ENCODE measurements around the gene COL26A1. TPM values are rescaled to one million over a fixed set of nuclear protein-coding genes. Genes with fewer than 3 reads are reported as not detected.

COL26A1 gene
- total RNA-seq, 2 experiments from 2014 or later, result not detected

DNA sequence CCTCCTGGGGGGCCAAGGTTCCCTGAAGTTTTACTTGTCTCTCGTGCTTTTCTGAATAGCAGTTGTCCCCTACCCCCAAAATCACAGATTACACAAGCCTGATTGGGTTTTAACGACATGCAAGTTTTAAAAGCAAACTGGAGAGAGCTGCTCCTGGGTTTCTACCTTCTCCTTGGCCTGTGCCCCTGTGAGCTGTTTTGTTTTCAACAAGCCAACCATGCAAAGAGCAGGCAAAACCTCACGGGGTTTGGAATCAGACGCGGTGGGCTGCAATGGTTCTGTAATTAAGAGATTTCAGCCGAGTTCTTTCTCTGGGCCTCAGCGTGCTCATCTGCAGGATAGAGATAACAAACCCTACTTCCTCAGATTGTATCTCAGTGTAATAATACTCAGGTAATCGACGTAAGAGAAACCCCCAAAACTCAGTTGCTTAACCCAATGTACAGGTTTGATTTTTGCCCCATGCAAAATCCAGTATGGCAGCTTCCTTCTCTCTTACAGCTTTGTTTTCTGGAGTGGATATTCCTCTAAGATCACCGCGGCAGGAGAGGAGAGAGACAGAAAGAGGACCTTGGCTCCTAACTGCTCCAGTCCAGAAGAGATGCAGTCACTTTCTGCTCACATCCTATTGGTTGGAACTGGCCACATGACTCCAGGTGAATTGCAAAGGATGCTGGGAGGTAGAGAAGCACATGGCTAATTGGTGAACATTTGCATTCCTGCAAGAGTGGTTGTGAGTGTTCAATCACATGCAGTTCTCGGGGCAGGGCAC is 224.4 kb downstream of the COL26A1 start:
- TF ChIP-seq, protein P1, sequence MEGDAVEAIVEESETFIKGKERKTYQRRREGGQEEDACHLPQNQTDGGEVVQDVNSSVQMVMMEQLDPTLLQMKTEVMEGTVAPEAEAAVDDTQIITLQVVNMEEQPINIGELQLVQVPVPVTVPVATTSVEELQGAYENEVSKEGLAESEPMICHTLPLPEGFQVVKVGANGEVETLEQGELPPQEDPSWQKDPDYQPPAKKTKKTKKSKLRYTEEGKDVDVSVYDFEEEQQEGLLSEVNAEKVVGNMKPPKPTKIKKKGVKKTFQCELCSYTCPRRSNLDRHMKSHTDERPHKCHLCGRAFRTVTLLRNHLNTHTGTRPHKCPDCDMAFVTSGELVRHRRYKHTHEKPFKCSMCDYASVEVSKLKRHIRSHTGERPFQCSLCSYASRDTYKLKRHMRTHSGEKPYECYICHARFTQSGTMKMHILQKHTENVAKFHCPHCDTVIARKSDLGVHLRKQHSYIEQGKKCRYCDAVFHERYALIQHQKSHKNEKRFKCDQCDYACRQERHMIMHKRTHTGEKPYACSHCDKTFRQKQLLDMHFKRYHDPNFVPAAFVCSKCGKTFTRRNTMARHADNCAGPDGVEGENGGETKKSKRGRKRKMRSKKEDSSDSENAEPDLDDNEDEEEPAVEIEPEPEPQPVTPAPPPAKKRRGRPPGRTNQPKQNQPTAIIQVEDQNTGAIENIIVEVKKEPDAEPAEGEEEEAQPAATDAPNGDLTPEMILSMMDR (IDR thresholded peaks at IDR 0.05), result no peak
- ChIA-PET CTCF (no interaction called here), POLR2A (no interaction called here)
- H3K27ac ChIP-seq (ENCODE audit: low read depth in 1 of 2, low read length in 2 of 2), result no peak overlapping the region
- no peaks in the 10 kb centered on the region for H3K4me1 Mint-ChIP-seq (ENCODE audit: low read depth)
- no peak overlapping the region for H3K4me3 Mint-ChIP-seq
- intact Hi-C loops (cut with DNase I, micrococcal nuclease), result no loop called here
- peaks cover 9% of the 10 kb centered on the region for H3K27me3 Mint-ChIP-seq
- DNase-seq (no peak), ATAC-seq (ENCODE audit: poor library complexity) (no peak)
- H3K4me3 ChIP-seq (ENCODE audit: low read length), result no peak overlapping the region
- no peaks in the 10 kb centered on the region for H3K36me3 ChIP-seq (ENCODE audit: insufficient read depth, low read length)
- H3K27ac Mint-ChIP-seq, result no peak overlapping the region
- H3K9me3 ChIP-seq (ENCODE audit: control insufficient read depth in 1 of 2, insufficient read depth in 1 of 2, low read length in 2 of 2), result no peaks in the 10 kb centered on the region
- no peaks in the 10 kb centered on the region for H3K36me3 Mint-ChIP-seq (ENCODE audit: low read depth)
- no peaks in the 10 kb centered on the region for H3K4me1 ChIP-seq (ENCODE audit: insufficient read depth, low read length)
- H3K9me3 Mint-ChIP-seq, result no peaks in the 10 kb centered on the region
- no peaks in the 10 kb centered on the region for H3K27me3 ChIP-seq (ENCODE audit: control insufficient read depth in 1 of 2, insufficient read depth in 2 of 2, low read length in 2 of 2)

- Histone ChIP-seq H3K36me3 (ENCODE audit: insufficient read depth, low read length) (no peaks in the 10 kb centered on the region), H3K27me3 (ENCODE audit: control insufficient read depth in 1 of 2, insufficient read depth in 2 of 2, low read length in 2 of 2) (no peaks in the 10 kb centered on the region), H3K4me3 (ENCODE audit: low read length) (no peak overlapping the region), H3K9me3 (ENCODE audit: control insufficient read depth in 1 of 2, insufficient read depth in 1 of 2, low read length in 2 of 2) (no peaks in the 10 kb centered on the region), H3K4me1 (ENCODE audit: insufficient read depth, low read length) (no peaks in the 10 kb centered on the region), H3K27ac (ENCODE audit: low read depth in 1 of 2, low read length in 2 of 2) (no peak overlapping the region)
- intact Hi-C loops (cut with DNase I, micrococcal nuclease), result no loop called here
- no peaks in the 10 kb centered on the region for H3K4me1 Mint-ChIP-seq (ENCODE audit: low read depth)
- ChIA-PET POLR2A (no interaction called here), CTCF (no interaction called here)
- TF ChIP-seq, protein P1 (IDR thresholded peaks at IDR 0.05), result no peak
- H3K4me3 Mint-ChIP-seq, result no peak overlapping the region
- no peak for DNase-seq
- no peaks in the 10 kb centered on the region for H3K36me3 Mint-ChIP-seq (ENCODE audit: low read depth)
- no peak overlapping the region for H3K27ac Mint-ChIP-seq
- peaks cover 2% of the 10 kb centered on the region for H3K27me3 Mint-ChIP-seq
- ATAC-seq (ENCODE audit: poor library complexity), result no peak
- H3K9me3 Mint-ChIP-seq, result no peaks in the 10 kb centered on the region
Measured at GRCh38 chr7:101588131-101588935, 225.7 kb downstream of the COL26A1 start.

- H3K27me3 ChIP-seq (ENCODE audit: control insufficient read depth in 1 of 2, insufficient read depth in 2 of 2, low read length in 2 of 2), result no peaks in the 10 kb centered on the region
- no peak overlapping the region for H3K4me3 Mint-ChIP-seq
- no peak overlapping the region for H3K27ac Mint-ChIP-seq
- intact Hi-C loops (cut with DNase I, micrococcal nuclease), result no loop called here
- TF ChIP-seq, protein P1 (IDR thresholded peaks at IDR 0.05), result no peak
- H3K4me3 ChIP-seq (ENCODE audit: low read length), result no peak overlapping the region
- DNase-seq, result no peak
- no peaks in the 10 kb centered on the region for H3K36me3 ChIP-seq (ENCODE audit: insufficient read depth, low read length)
- no peaks in the 10 kb centered on the region for H3K27me3 Mint-ChIP-seq
- ChIA-PET POLR2A (no interaction called here), CTCF (no interaction called here)
- no peaks in the 10 kb centered on the region for H3K9me3 ChIP-seq (ENCODE audit: control insufficient read depth in 1 of 2, insufficient read depth in 1 of 2, low read length in 2 of 2)
- no peaks in the 10 kb centered on the region for H3K9me3 Mint-ChIP-seq
- no peaks in the 10 kb centered on the region for H3K4me1 ChIP-seq (ENCODE audit: insufficient read depth, low read length)
- no peaks in the 10 kb centered on the region for H3K4me1 Mint-ChIP-seq (ENCODE audit: low read depth)
- no peak overlapping the region for H3K27ac ChIP-seq (ENCODE audit: low read depth in 1 of 2, low read length in 2 of 2)
- no peak for ATAC-seq (ENCODE audit: poor library complexity)
- H3K36me3 Mint-ChIP-seq (ENCODE audit: low read depth), result no peaks in the 10 kb centered on the region
Measured at GRCh38 chr7:101589052-101589451, 226.4 kb downstream of the COL26A1 start.
